ENCODE measurements around the gene USP20.
A peak's percentile ranks its signal among the peaks of the same experiment; 100 is the strongest.

Gene USP20

DNA sequence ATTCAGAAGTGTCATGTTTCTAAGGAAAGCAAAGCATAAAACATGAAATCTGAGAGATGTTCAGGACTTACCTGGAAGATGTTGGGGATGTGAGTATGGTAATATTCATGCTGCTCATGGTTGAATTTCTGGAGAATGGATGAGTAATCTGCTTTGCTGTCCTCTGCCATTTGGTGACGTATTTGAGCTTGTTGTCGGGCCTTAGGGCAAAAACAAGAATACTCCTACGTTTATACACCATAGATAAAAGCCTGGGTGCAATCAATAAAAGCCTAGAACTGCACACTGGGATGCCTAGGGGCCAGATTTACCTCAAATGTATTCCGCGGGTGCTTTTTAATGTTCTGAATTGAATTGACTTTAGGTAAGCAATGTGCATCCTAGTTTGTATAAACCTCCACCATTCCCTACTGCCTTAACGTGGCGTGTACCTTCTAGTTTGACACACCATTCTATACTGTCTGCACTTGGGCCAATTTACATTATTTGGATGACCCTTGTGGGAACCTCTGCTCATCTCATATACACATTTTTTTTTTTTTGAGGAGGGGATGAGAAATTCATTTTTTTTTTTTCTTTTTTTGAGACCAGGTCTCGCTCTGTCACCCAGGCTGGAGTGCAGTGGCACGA is 94.4 kb downstream of the USP20 start:
- peak; percentile 25 for DNase-seq

DNA sequence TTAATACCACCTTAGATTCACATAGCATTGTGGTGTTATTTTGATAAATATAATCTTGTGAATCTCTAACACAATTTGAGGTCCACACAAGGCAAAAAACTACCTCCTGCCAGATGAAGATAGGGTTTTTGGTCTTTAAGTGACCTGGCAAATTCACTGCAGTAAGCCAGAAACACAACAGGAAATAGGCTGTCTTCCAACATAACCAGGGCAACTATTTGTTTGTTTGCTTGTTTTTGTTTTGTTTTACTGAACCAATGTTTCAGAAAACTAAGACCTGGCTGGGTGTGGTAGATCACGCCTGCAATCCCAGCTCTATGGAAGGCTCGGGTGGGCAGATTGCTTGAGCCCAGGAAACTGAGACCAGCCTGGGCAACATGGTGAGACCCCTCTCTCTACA is 95.5 kb downstream of the USP20 start:
- DNase-seq, result no peak
